Measurements from ENCODE around the gene SLC2A2.

DNA sequence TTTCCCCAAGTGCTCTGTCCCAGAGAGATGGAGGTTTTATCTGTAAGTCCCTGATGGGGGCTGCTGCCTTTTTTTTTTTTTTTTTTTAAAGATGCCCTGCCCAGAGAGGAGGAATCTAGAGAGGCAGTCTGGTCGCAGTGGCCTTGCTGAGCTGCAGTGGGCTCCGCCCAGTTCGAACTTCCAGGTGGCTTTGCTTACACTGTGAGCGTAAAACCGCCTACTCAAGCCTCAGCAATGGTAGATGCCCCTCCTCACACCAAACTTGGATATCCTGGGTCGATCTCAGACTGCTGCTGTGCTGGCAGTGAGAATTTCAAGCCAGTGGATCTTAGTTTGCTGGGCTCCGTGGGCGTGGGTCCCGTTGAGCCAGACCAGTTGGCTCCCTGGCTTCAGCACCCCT, 51.6 kb downstream of the SLC2A2 start:
- TF ChIP-seq, protein P1, sequence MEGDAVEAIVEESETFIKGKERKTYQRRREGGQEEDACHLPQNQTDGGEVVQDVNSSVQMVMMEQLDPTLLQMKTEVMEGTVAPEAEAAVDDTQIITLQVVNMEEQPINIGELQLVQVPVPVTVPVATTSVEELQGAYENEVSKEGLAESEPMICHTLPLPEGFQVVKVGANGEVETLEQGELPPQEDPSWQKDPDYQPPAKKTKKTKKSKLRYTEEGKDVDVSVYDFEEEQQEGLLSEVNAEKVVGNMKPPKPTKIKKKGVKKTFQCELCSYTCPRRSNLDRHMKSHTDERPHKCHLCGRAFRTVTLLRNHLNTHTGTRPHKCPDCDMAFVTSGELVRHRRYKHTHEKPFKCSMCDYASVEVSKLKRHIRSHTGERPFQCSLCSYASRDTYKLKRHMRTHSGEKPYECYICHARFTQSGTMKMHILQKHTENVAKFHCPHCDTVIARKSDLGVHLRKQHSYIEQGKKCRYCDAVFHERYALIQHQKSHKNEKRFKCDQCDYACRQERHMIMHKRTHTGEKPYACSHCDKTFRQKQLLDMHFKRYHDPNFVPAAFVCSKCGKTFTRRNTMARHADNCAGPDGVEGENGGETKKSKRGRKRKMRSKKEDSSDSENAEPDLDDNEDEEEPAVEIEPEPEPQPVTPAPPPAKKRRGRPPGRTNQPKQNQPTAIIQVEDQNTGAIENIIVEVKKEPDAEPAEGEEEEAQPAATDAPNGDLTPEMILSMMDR (IDR thresholded peaks at IDR 0.05), result no peak
- no peak for TF ChIP-seq EZH2 (IDR thresholded peaks at IDR 0.05)
- no peak for TF ChIP-seq EZH2phosphoT487 (IDR thresholded peaks at IDR 0.05)
